Lung (tissue), 12 donors: ENCODE data around the gene ASS1. TPM values are rescaled to one million over a fixed set of nuclear protein-coding genes. Genes with fewer than 3 reads are reported as not detected.

Experiments used
- ATAC-seq: fragments of 200-7000 bp; cut with Tn5 transposase; one replicate; pipeline ENCODE4 v1.9.1; 2020; ENCODE audit warnings: moderate number of reproducible peaks; ENCODE audit not compliant: insufficient read depth, low FRiP score
- DNase-seq, 3 donors: peaks; one replicate each; pipeline ENCODE4 v3.0.0-alpha.2; 2013 to 2017
- H3K27ac ChIP-seq, 2 donors: one replicate each; pipeline ENCODE4 v1.5.1; 2013; ENCODE audit warnings: mild to moderate bottlenecking in 2 of 2, moderate library complexity in 2 of 2, control low read depth in 1 of 2, inconsistent platforms in 1 of 2, low read depth in 1 of 2, low read length in 1 of 2
- H3K27me3 ChIP-seq, 3 donors: one replicate each; pipeline ENCODE4 v1.5.1; 2013; ENCODE audit warnings: low read length in 2 of 3; ENCODE audit not compliant: control insufficient read depth in 3 of 3, insufficient read depth in 3 of 3
- H3K36me3 ChIP-seq, 4 donors: one replicate each; pipeline ENCODE4 v1.5.1; 2013; ENCODE audit warnings: low read length in 4 of 4, mild to moderate bottlenecking in 1 of 4, moderate library complexity in 1 of 4; ENCODE audit not compliant: control insufficient read depth in 4 of 4, insufficient read depth in 4 of 4
- H3K4me1 ChIP-seq, 5 donors: one replicate each; pipeline ENCODE4 v1.5.1; 2013; ENCODE audit warnings: low read length in 5 of 5, mild to moderate bottlenecking in 2 of 5, moderate library complexity in 1 of 5; ENCODE audit not compliant: control insufficient read depth in 5 of 5, insufficient read depth in 5 of 5
- H3K4me3 ChIP-seq: one replicate; pipeline ENCODE4 v1.5.1; 2013; ENCODE audit warnings: mild to moderate bottlenecking, control low read depth, moderate library complexity
- H3K9ac ChIP-seq, 2 donors: one replicate each; pipeline ENCODE4 v1.5.1; 2013; ENCODE audit warnings: low read length in 2 of 2, control low read depth in 1 of 2; ENCODE audit not compliant: insufficient read depth in 1 of 2
- H3K9me3 ChIP-seq, 4 donors: one replicate each; pipeline ENCODE4 v1.5.1; 2013; ENCODE audit warnings: low read length in 3 of 4, mild to moderate bottlenecking in 1 of 4, moderate library complexity in 1 of 4; ENCODE audit not compliant: control insufficient read depth in 4 of 4, insufficient read depth in 3 of 4
- CTCF ChIP-seq: IDR thresholded peaks from 2 replicates; pipeline ENCODE4 v1.5.1; 2012; ENCODE audit warnings: mild to moderate bottlenecking; ENCODE audit errors: control extremely low read depth, extremely low read depth
- WGBS, 2 donors: extraction: QIAGEN DNeasy Blood & Tissue Kit; methylation state at CpG; one replicate each; pipeline ENCODE4 v1.1.7; 2013; 5-methylcytosine and 5-hydroxymethylcytosine counted together
- polyA plus RNA-seq, 2 donors: library from polyadenylated mRNA; stranded (reverse); fragments of 200-250 nt; gene quantifications; one replicate each; pipeline ENCODE4 v1.2.1, GENCODE V29; 2013
- total RNA-seq, 2 donors: library from RNA; depleted of rRNA in 1 of 2; stranded (reverse); fragments of >200 nt in 1 of 2; gene quantifications; one replicate each; pipeline ENCODE4 v1.2.1, GENCODE V29; 2014 to 2021
- donor health status: control.
- donor health status: control.
- donor health status: Bipolar disorder and iron deficiency.
- donor health status: healthy.
- donor health status: DM: yes; HTN: yes; CAD: no.

Gene ASS1
- total and polyA plus RNA-seq, 4 donors: 51.2 to 165 (median 112) TPM

GRCh38 chr9:130535818-130536521 lies 91.2 kb downstream of the ASS1 start:
- no peak for TF ChIP-seq CTCF
- WGBS, 2 donors: 10 to 16% methylated on average over 25 to 28 of the region's 28 CpGs
- H3K4me1 ChIP-seq: peaks cover 0 to 6% (median 2%) of the 10 kb centered on the region in 5 donors
- no peak overlapping the region for H3K9ac ChIP-seq
- H3K4me3 ChIP-seq: no peak overlapping the region
- ATAC-seq (no peak), DNase-seq (peak; percentile 20 to 49 (median 45))
- no peaks in the 10 kb centered on the region for H3K36me3 ChIP-seq
- H3K27me3 ChIP-seq: peaks cover 7 to 47% (median 36%) of the 10 kb centered on the region in 3 donors
- no peaks in the 10 kb centered on the region for H3K9me3 ChIP-seq
- no peak overlapping the region for H3K27ac ChIP-seq

DNA sequence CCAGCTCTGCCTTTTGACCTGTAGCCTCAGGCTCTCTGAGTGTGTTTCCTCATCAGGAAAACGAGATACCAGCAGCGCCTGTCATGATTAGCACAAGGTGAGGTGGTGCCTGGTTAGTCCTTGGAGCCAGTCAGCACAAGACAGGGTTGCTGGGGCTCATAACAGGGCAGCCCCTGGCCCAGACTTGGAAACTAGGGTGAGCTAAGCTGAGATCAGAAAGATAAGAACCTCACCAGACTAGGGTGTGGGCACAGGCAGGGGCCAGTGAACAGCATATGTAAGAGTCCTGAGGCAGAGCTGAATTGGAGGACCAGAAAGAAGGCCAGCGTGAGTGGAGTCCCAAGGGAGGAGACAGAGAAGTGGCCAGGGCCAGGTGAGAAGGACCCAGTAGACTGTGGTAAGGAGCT lies 91.9 kb downstream of the ASS1 start:
- Histone ChIP-seq H3K36me3 (no peaks in the 10 kb centered on the region), H3K4me1 (peaks cover 0 to 6% (median 2%) of the 10 kb centered on the region in 5 donors), H3K27ac (no peak overlapping the region), H3K4me3 (no peak overlapping the region), H3K9me3 (no peaks in the 10 kb centered on the region), H3K9ac (no peak overlapping the region), H3K27me3 (peaks cover 7 to 48% (median 36%) of the 10 kb centered on the region in 3 donors)
- 55 to 64% methylated on average over 3 of the region's 3 CpGs for WGBS, 2 donors
- DNase-seq (no peak), ATAC-seq (no peak)
- no peak for TF ChIP-seq CTCF

DNA sequence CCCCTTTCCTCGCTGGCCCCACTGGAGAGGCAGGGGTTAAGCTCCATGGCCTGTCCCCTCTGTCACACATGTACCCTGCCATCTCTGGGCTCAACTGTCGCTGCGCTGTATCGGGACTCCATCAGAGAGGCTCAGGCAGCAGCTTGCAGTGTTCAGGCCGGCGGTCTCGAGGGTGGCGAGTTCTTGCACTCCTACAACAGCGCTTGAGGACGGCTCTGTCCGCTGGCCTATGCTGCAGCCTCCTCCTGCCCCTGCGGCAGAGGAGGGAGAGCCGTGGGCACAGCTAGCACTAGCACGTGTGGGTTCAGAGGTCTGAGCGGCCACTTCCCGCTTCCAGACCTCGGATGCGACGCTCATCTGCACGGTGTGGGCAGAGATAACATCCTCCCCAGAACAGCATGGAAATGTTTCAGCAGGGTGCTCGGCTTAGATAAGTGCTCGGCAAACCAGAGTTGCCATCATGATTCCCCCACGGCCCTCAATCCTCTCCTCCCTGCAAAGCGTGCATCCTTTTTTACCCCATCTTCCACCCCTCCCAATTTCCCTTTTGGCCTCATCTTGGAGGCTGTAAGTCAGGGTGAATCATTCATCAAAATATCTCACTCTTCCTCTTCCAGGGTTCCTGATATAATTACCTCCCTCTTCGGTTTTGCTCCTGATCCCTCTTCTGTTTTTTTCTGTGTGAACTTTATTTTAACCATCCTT lies 92.7 kb downstream of the ASS1 start:
- WGBS, 2 donors: 5 to 9% methylated on average over 25 of the region's 25 CpGs
- H3K4me3 ChIP-seq: no peak overlapping the region
- no peak for TF ChIP-seq CTCF
- no peak overlapping the region for H3K9ac ChIP-seq
- no peak for ATAC-seq
- H3K4me1 ChIP-seq: peaks cover 0 to 6% (median 2%) of the 10 kb centered on the region in 5 donors
- H3K27ac ChIP-seq: no peak overlapping the region
- peaks cover 7 to 53% (median 36%) of the 10 kb centered on the region in 3 donors for H3K27me3 ChIP-seq
- peak in 1 of 3 donors; percentile 6 for DNase-seq
- no peaks in the 10 kb centered on the region for H3K9me3 ChIP-seq
- H3K36me3 ChIP-seq: no peaks in the 10 kb centered on the region
